Fibroblast of lung (primary cell): Measurements from ENCODE around the gene SUGP1.

ENCODE experiments used
- CTCF ChIP-seq, 2 donors: IDR thresholded peaks in 1 of 2; conservative IDR thresholded peaks in 1 of 2; 1 replicate in 1 of 2; 2 replicates in 1 of 2; pipeline ENCODE4 v1.5.1; 2011 to 2012; ENCODE audit warnings: low read length in 2 of 2, control low read depth in 1 of 2, inconsistent platforms in 1 of 2, low read depth in 1 of 2, mild to moderate bottlenecking in 1 of 2
- EZH2 ChIP-seq: IDR thresholded peaks from 2 replicates; pipeline ENCODE4 v1.5.1; 2012; ENCODE audit warnings: low read length, control low read depth, mild to moderate bottlenecking; ENCODE audit errors: missing control alignments

GRCh38 chr19:19315444-19315843, 4.9 kb downstream of the SUGP1 start:
- TF ChIP-seq EZH2 (no peak), CTCF (conservative IDR thresholded peaks at IDR 0.05 in 1 of 2, IDR thresholded peaks at IDR 0.05 in 1 of 2; ENCODE audit: low read depth in 1 of 2, low read length in 2 of 2) (no peak)
